IMR-90 (cell line): ENCODE data around the gene PTPRN2. TPM values are rescaled to one million over a fixed set of nuclear protein-coding genes. Genes with fewer than 3 reads are reported as not detected.

Experiments used
- ATAC-seq: fragments of 200-7000 bp; cut with Tn5 transposase; 2 replicates; pipeline ENCODE4 v1.9.1; 2020; ENCODE audit warnings: low read depth, mild to moderate bottlenecking, moderate library complexity
- BruUV-seq: library from RNA; stranded (reverse); fragments of 400-500 nt; replicated peaks from 2 replicates; lab custom pipeline; 2021; lab: Mats Ljungman, UMichigan
- CTCF ChIA-PET: fragments of 300-600 bp; formaldehyde crosslinking; extraction: SDS; loops from one replicate; lab custom pipeline; 2021; ENCODE audit warnings: antibody characterized with exemption; lab: Yijun Ruan, JAX
- POLR2A ChIA-PET: fragments of 300-600 bp; sonication (Branson Sonifier 250); formaldehyde crosslinking; loops from one replicate; lab custom pipeline; 2022; ENCODE audit warnings: antibody characterized with exemption; ENCODE audit not compliant: unreplicated experiment; lab: Charles Lee
- DNase-seq: peaks from one replicate; pipeline ENCODE4 v3.0.0; 2013
- H2AFZ ChIP-seq: replicated peaks from 2 replicates; pipeline ENCODE3; 2013; ENCODE audit warnings: low read length, mild to moderate bottlenecking; ENCODE audit not compliant: poor library complexity
- H2AK5ac ChIP-seq: 2 replicates; pipeline ENCODE4 v1.6.1; 2013; ENCODE audit warnings: low read depth, low read length, inconsistent platforms
- H2AK9ac ChIP-seq: replicated peaks from 2 replicates; pipeline ENCODE3; 2013; ENCODE audit warnings: mild to moderate bottlenecking, low read depth, low read length, moderate library complexity; ENCODE audit not compliant: poor library complexity
- H2BK120ac ChIP-seq: 2 replicates; pipeline ENCODE4 v1.6.1; 2013; ENCODE audit warnings: low read depth, low read length, inconsistent platforms
- H2BK15ac ChIP-seq: 3 replicates; pipeline ENCODE4 v1.6.1; 2013; ENCODE audit warnings: low read depth, low read length, inconsistent platforms
- H2BK20ac ChIP-seq: 2 replicates; pipeline ENCODE4 v1.6.1; 2013; ENCODE audit warnings: low read depth, mild to moderate bottlenecking, inconsistent platforms, low read length, moderate library complexity
- H2BK5ac ChIP-seq: 2 replicates; pipeline ENCODE4 v1.6.1; 2013; ENCODE audit warnings: mild to moderate bottlenecking, low read depth, low read length, inconsistent platforms; ENCODE audit not compliant: poor library complexity, severe bottlenecking
- H3K14ac ChIP-seq: replicated peaks from 2 replicates; pipeline ENCODE4 v1.6.1; 2013; ENCODE audit warnings: low read depth, low read length, inconsistent platforms
- H3K18ac ChIP-seq: 2 replicates; pipeline ENCODE4 v1.6.1; 2013; ENCODE audit warnings: low read depth, low read length, control low read depth
- H3K23ac ChIP-seq: 2 replicates; pipeline ENCODE4 v1.6.1; 2013; ENCODE audit warnings: low read depth, low read length, inconsistent platforms
- H3K27ac ChIP-seq: 2 replicates; pipeline ENCODE4 v1.5.1; 2013; ENCODE audit warnings: mild to moderate bottlenecking, control low read depth, low read length; ENCODE audit not compliant: insufficient read depth
- H3K27me3 ChIP-seq: 2 replicates; pipeline ENCODE4 v1.6.1; 2013; ENCODE audit warnings: low read length; ENCODE audit not compliant: control insufficient read depth, insufficient read depth
- H3K36me3 ChIP-seq: 2 replicates; pipeline ENCODE4 v1.6.1; 2013; ENCODE audit warnings: low read length, mixed read lengths; ENCODE audit not compliant: control insufficient read depth, insufficient read depth
- H3K4ac ChIP-seq: 2 replicates; pipeline ENCODE4 v1.6.1; 2013; ENCODE audit warnings: low read depth, low read length, inconsistent platforms
- H3K4me1 ChIP-seq: 2 replicates; pipeline ENCODE4 v1.6.1; 2013; ENCODE audit warnings: low read length, mixed read lengths; ENCODE audit not compliant: control insufficient read depth, insufficient read depth
- H3K4me2 ChIP-seq: 2 replicates; pipeline ENCODE4 v1.6.1; 2013; ENCODE audit warnings: low read depth, mild to moderate bottlenecking, control low read depth, low read length, moderate library complexity
- H3K4me3 ChIP-seq: 2 replicates; pipeline ENCODE4 v1.5.1; 2013; ENCODE audit warnings: low read depth, mild to moderate bottlenecking, control low read depth, low read length, moderate library complexity; ENCODE audit not compliant: insufficient read depth
- H3K56ac ChIP-seq: 2 replicates; pipeline ENCODE4 v1.6.1; 2013; ENCODE audit warnings: low read length, inconsistent platforms; ENCODE audit not compliant: insufficient read depth; ENCODE audit errors: extremely low read depth
- H3K79me1 ChIP-seq, 2 experiments: 2 replicates each; pipeline ENCODE4 v1.6.1; 2013; ENCODE audit warnings: low read length in 2 of 2, inconsistent platforms in 1 of 2, low read depth in 1 of 2
- H3K9ac ChIP-seq: 2 replicates; pipeline ENCODE4 v1.6.1; 2013; ENCODE audit warnings: low read depth, low read length, control low read depth
- H3K9me1 ChIP-seq: 2 replicates; pipeline ENCODE4 v1.6.1; 2013; ENCODE audit warnings: low read length, inconsistent platforms; ENCODE audit not compliant: insufficient read depth
- H3K9me3 ChIP-seq: 2 replicates; pipeline ENCODE4 v1.6.1; 2013; ENCODE audit warnings: low read length; ENCODE audit not compliant: control insufficient read depth, insufficient read depth
- H4K20me1 ChIP-seq: 2 replicates; pipeline ENCODE4 v1.6.1; 2013; ENCODE audit warnings: low read length, inconsistent platforms; ENCODE audit not compliant: insufficient read depth
- H4K5ac ChIP-seq: 2 replicates; pipeline ENCODE4 v1.6.1; 2013; ENCODE audit warnings: mild to moderate bottlenecking, low read depth, low read length, control low read depth
- H4K8ac ChIP-seq, 2 experiments: 2 replicates each; pipeline ENCODE4 v1.6.1; 2013; ENCODE audit warnings: low read depth in 2 of 2, low read length in 2 of 2, control low read depth in 1 of 2, inconsistent platforms in 1 of 2
- H4K91ac ChIP-seq: 2 replicates; pipeline ENCODE4 v1.6.1; 2013; ENCODE audit warnings: low read depth, low read length, inconsistent platforms; ENCODE audit not compliant: insufficient read depth
- CHD1 ChIP-seq: IDR thresholded peaks from 2 replicates; pipeline ENCODE4 v1.6.1; 2012; ENCODE audit warnings: low read depth, low read length, improper control_type of control experiment
- CTCF ChIP-seq: conservative IDR thresholded peaks from 2 replicates; pipeline ENCODE4 v1.5.1; 2012; ENCODE audit warnings: mild to moderate bottlenecking, low read depth, low read length, improper control_type of control experiment
- FOS ChIP-seq: fragments of 150-350 bp; IDR thresholded peaks from 2 replicates; pipeline ENCODE4 v1.6.1; 2016; ENCODE audit warnings: low read depth, low read length
- MAFK ChIP-seq: IDR thresholded peaks from 2 replicates; pipeline ENCODE4 v1.6.1; 2012; ENCODE audit warnings: low read depth, low read length, improper control_type of control experiment
- MAZ ChIP-seq: IDR thresholded peaks from 2 replicates; pipeline ENCODE4 v1.6.1; 2012; ENCODE audit warnings: low read depth, mild to moderate bottlenecking, low read length, improper control_type of control experiment, moderate library complexity, borderline replicate concordance
- MXI1 ChIP-seq: IDR thresholded peaks from 2 replicates; pipeline ENCODE4 v1.6.1; 2012; ENCODE audit warnings: low read depth, mild to moderate bottlenecking, low read length, moderate library complexity, borderline replicate concordance
- RFX5 ChIP-seq: IDR thresholded peaks from 2 replicates; pipeline ENCODE4 v1.8.0; 2012; ENCODE audit warnings: low read depth, mild to moderate bottlenecking, low read length, moderate library complexity
- USF2 ChIP-seq: fragments of 150-350 bp; IDR thresholded peaks from 2 replicates; pipeline ENCODE4 v1.6.1; 2017; ENCODE audit warnings: mild to moderate bottlenecking, antibody characterized with exemption, low read length, low read depth
- WGBS, 2 experiments: methylation state at CpG; one replicate each; pipeline versions ENCODE4 v1.1.5 to v1.1.7; 2013; ENCODE audit warnings: missing lambda C conversion rate in 2 of 2; ENCODE audit not compliant: insufficient read length in 1 of 2; ENCODE audit errors: extremely low coverage in 2 of 2; 5-methylcytosine and 5-hydroxymethylcytosine counted together
- dilution Hi-C: fragments of 300-500 bp; cut with HindIII; formaldehyde crosslinking; loops from one replicate; pipeline ENCODE4 v1.14.3; 2018; ENCODE audit warnings: low sequenced_read_pairs; ENCODE audit not compliant: unreplicated experiment
- in situ Hi-C: fragments of 300-500 bp; cut with MboI; formaldehyde crosslinking; loops from 3 replicates; pipeline ENCODE4 v1.14.3; 2019; ENCODE audit warnings: low sequenced_read_pairs, inconsistent platforms, mixed read lengths
- intact Hi-C: fragments of 100-400 bp; cut with micrococcal nuclease; formaldehyde crosslinking; loops from 2 replicates; pipeline ENCODE4 v1.10.0; 2022
- polyA plus RNA-seq, 3 experiments: library from polyadenylated mRNA; depleted of rRNA; stranded (reverse); fragments of >200 nt; gene quantifications; 2 replicates each; pipeline ENCODE4 v1.2.3, GENCODE V29; 2012; ENCODE audit warnings: low replicate concordance in 1 of 3
- total RNA-seq: library from RNA; depleted of rRNA; stranded (reverse); fragments of >200 nt; gene quantifications from 2 replicates; pipeline ENCODE4 v1.2.3, GENCODE V29; 2012

Gene PTPRN2
- total and polyA plus RNA-seq, 2 of the 4 experiments (the other 2 are of a cell fraction): 0.03 TPM; not detected in 1

GRCh38 chr7:158317238-158318205 lies 270.1 kb downstream of the PTPRN2 start:
- no peak overlapping the region for H3K4me2 ChIP-seq
- no peak overlapping the region for H4K8ac ChIP-seq
- DNase-seq (no peak), ATAC-seq (no peak)
- H4K20me1 ChIP-seq: no peaks in the 10 kb centered on the region
- no peak overlapping the region for H3K23ac ChIP-seq
- ChIA-PET CTCF (no interaction called here), POLR2A (no interaction called here)
- no peaks in the 10 kb centered on the region for H3K79me1 ChIP-seq
- no peak overlapping the region for H4K91ac ChIP-seq
- in situ Hi-C loops: no loop called here
- H3K18ac ChIP-seq: no peak overlapping the region
- no peak overlapping the region for H3K14ac ChIP-seq
- H3K27me3 ChIP-seq: no peaks in the 10 kb centered on the region
- H2BK20ac ChIP-seq: no peak overlapping the region
- no peak overlapping the region for H3K4me3 ChIP-seq
- H3K56ac ChIP-seq: no peak overlapping the region
- H2AK5ac ChIP-seq: no peak overlapping the region
- H3K9me3 ChIP-seq: peaks cover 70% of the 10 kb centered on the region
- H2BK15ac ChIP-seq: no peak overlapping the region
- H3K9me1 ChIP-seq: no peaks in the 10 kb centered on the region
- dilution Hi-C loops: no loop called here
- no peak overlapping the region for H3K9ac ChIP-seq
- H2BK120ac ChIP-seq: no peak overlapping the region
- no peak overlapping the region for H3K27ac ChIP-seq
- intact Hi-C loops: no loop called here
- H3K4ac ChIP-seq: no peak overlapping the region
- no peaks in the 10 kb centered on the region for H3K36me3 ChIP-seq
- no peak overlapping the region for H2AK9ac ChIP-seq
- no TSS peak for BruUV-seq
- no peak overlapping the region for H2AFZ ChIP-seq
- no peak overlapping the region for H4K5ac ChIP-seq
- 19% methylated on average over 35 of the region's 59 CpGs; no CpG with 5 or more reads in 1 of the 2 experiments for WGBS, 2 experiments
- no peaks in the 10 kb centered on the region for H3K4me1 ChIP-seq
- no peak for TF ChIP-seq CHD1
- TF ChIP-seq MXI1: no peak
- TF ChIP-seq RFX5: no peak
- TF ChIP-seq CTCF: no peak
- TF ChIP-seq MAFK: no peak
- no peak for TF ChIP-seq FOS
- TF ChIP-seq MAZ: no peak
- no peak for TF ChIP-seq USF2
- no peak overlapping the region for H2BK5ac ChIP-seq
